GM08714 (cell line): ENCODE results near the gene RRP8.
A peak's percentile ranks its signal among the peaks of the same experiment; 100 is the strongest.

Experiments used
- H3K4me3 ChIP-seq: fragments of 200-500 bp; sonication (Bioruptor generic); 2 replicates; pipeline ENCODE4 v1.5.1; 2014; ENCODE audit warnings: mild to moderate bottlenecking, low read length, inconsistent platforms
- ZNF274 ChIP-seq: IDR thresholded peaks from 2 replicates; pipeline ENCODE4 v1.6.1; 2012; ENCODE audit warnings: mild to moderate bottlenecking, low read depth, low read length

RRP8 gene

GRCh38 chr11:6603287-6604080 is at the start of gene RRP8, which contains the start of gene ILK:
Gene RRP8, minus strand, starts transcription at chr11:6603616. Its CDS starts 114 bp downstream, at chr11:6603502.
Gene ILK, plus strand, starts transcription at chr11:6603774. Its CDS starts 498 bp downstream, at chr11:6604272.
- H3K4me3 ChIP-seq: peak within 1 kb of the TSS; percentile 69
- TF ChIP-seq ZNF274: no peak

GRCh38 chr11:6653097-6653496 is 49.7 kb upstream of the RRP8 start:
- TF ChIP-seq ZNF274: no peak
- H3K4me3 ChIP-seq: no peak overlapping the region

GRCh38 chr11:6652182-6652581 is 48.8 kb upstream of the RRP8 start:
- H3K4me3 ChIP-seq: no peak overlapping the region
- TF ChIP-seq ZNF274: no peak

GRCh38 chr11:6650980-6651379 is 47.6 kb upstream of the RRP8 start:
- no peak for TF ChIP-seq ZNF274

GRCh38 chr11:6650104-6650503 is 46.7 kb upstream of the RRP8 start:
- H3K4me3 ChIP-seq: no peak overlapping the region
- no peak for TF ChIP-seq ZNF274

More at GRCh38 chr11:6650980-6651379, 47.6 kb upstream of the RRP8 start:
- H3K4me3 ChIP-seq: no peak overlapping the region

- no peak for TF ChIP-seq ZNF274
- H3K4me3 ChIP-seq: no peak overlapping the region
Observed at GRCh38 chr11:6648501-6648900, 45.1 kb upstream of the RRP8 start.

- H3K4me3 ChIP-seq: no peak overlapping the region
- no peak for TF ChIP-seq ZNF274
Observed at GRCh38 chr11:6647836-6648235, 44.4 kb upstream of the RRP8 start.

- TF ChIP-seq ZNF274: no peak
- H3K4me3 ChIP-seq: no peak overlapping the region; the same call in 1 of the 2 replicates
Observed at GRCh38 chr11:6646918-6647679, 43.7 kb upstream of the RRP8 start.

- no peak overlapping the region; the same call in 1 of the 2 replicates for H3K4me3 ChIP-seq
- no peak for TF ChIP-seq ZNF274
Observed at GRCh38 chr11:6646576-6646917, 43.1 kb upstream of the RRP8 start.

- H3K4me3 ChIP-seq: no peak overlapping the region; the same call in 1 of the 2 replicates
- no peak for TF ChIP-seq ZNF274
Observed at GRCh38 chr11:6646071-6646470, 42.7 kb upstream of the RRP8 start.

GRCh38 chr11:6642957-6643356 is 39.5 kb upstream of the RRP8 start:
- no peak overlapping the region for H3K4me3 ChIP-seq
- TF ChIP-seq ZNF274: no peak

- H3K4me3 ChIP-seq: no peak overlapping the region
- TF ChIP-seq ZNF274: no peak
Observed at GRCh38 chr11:6640985-6641701, 37.7 kb upstream of the RRP8 start.

GRCh38 chr11:6640036-6640984 is 36.9 kb upstream of the RRP8 start:
- H3K4me3 ChIP-seq: no peak overlapping the region
- TF ChIP-seq ZNF274: no peak
